HEK293T (cell line): ENCODE measurements around the gene ANKLE1.

Experiments
- ELF4 ChIP-seq: fragments of 450-650 bp; IDR thresholded peaks from 2 replicates; pipeline ENCODE4 v1.6.1; 2017; ENCODE audit warnings: antibody characterized with exemption
- FOXK2 ChIP-seq: fragments of 450-650 bp; IDR thresholded peaks from 2 replicates; pipeline ENCODE4 v1.6.1; 2016; ENCODE audit warnings: mild to moderate bottlenecking
- FOXM1 ChIP-seq: fragments of 450-650 bp; IDR thresholded peaks from 2 replicates; pipeline ENCODE4 v1.6.1; 2017; ENCODE audit warnings: mild to moderate bottlenecking, borderline replicate concordance
- HDGF ChIP-seq: fragments of 450-650 bp; IDR thresholded peaks from 2 replicates; pipeline ENCODE4 v1.6.1; 2017; ENCODE audit warnings: antibody characterized with exemption, borderline replicate concordance
- L3MBTL2 ChIP-seq: fragments of 450-650 bp; conservative IDR thresholded peaks from 2 replicates; pipeline ENCODE4 v1.6.1; 2016; ENCODE audit warnings: mild to moderate bottlenecking
- LEF1 ChIP-seq: fragments of 450-650 bp; IDR thresholded peaks from 2 replicates; pipeline ENCODE4 v1.6.1; 2017; ENCODE audit warnings: mild to moderate bottlenecking, borderline replicate concordance
- NFRKB ChIP-seq: fragments of 450-650 bp; IDR thresholded peaks from 2 replicates; pipeline ENCODE4 v1.6.1; 2016; ENCODE audit warnings: mild to moderate bottlenecking, moderate library complexity
- PKNOX1 ChIP-seq: fragments of 450-650 bp; IDR thresholded peaks from 2 replicates; pipeline ENCODE4 v1.6.1; 2016
- SP1 ChIP-seq: fragments of 450-650 bp; IDR thresholded peaks from 2 replicates; pipeline ENCODE4 v1.6.1; 2017
- SUZ12 ChIP-seq: fragments of 450-650 bp; IDR thresholded peaks from 2 replicates; pipeline ENCODE4 v1.6.1; 2016; ENCODE audit warnings: mild to moderate bottlenecking
- TARDBP ChIP-seq: fragments of 450-650 bp; IDR thresholded peaks from 2 replicates; pipeline ENCODE4 v1.6.1; 2016
- ZNF384 ChIP-seq: fragments of 450-650 bp; IDR thresholded peaks from 2 replicates; pipeline ENCODE4 v1.6.1; 2016

GRCh38 chr19:17335575-17335974 is 53.9 kb downstream of the ANKLE1 start:
- no peak for TF ChIP-seq L3MBTL2
- no peak for TF ChIP-seq HDGF
- no peak for TF ChIP-seq SP1
- no peak for TF ChIP-seq FOXK2
- no peak for TF ChIP-seq LEF1
- no peak for TF ChIP-seq SUZ12
- TF ChIP-seq ELF4 = no peak
- no peak for TF ChIP-seq FOXM1
- no peak for TF ChIP-seq ZNF384
- TF ChIP-seq PKNOX1 = no peak
- no peak for TF ChIP-seq NFRKB
- no peak for TF ChIP-seq TARDBP
